Mesodermal cell (in vitro differentiated cells): Measurements from ENCODE around the gene IGSF21.

ENCODE experiments used
- H3K27ac ChIP-seq: 2 replicates; pipeline ENCODE4 v1.7.0; 2013; ENCODE audit warnings: mild to moderate bottlenecking, low read depth, low read length, moderate library complexity; ENCODE audit not compliant: severe bottlenecking
- H3K36me3 ChIP-seq: 2 replicates; pipeline ENCODE4 v1.7.1; 2013; ENCODE audit warnings: mild to moderate bottlenecking, low read length, moderate library complexity; ENCODE audit not compliant: control insufficient read depth, insufficient read depth
- H3K4me1 ChIP-seq: one replicate; pipeline ENCODE4 v1.7.1; 2013; ENCODE audit warnings: mild to moderate bottlenecking, low read length; ENCODE audit not compliant: insufficient read depth, control insufficient read depth, poor library complexity, severe bottlenecking
- H3K4me3 ChIP-seq: 2 replicates; pipeline ENCODE4 v1.7.0; 2013; ENCODE audit warnings: low read length, control low read depth, mild to moderate bottlenecking; ENCODE audit not compliant: insufficient read depth, poor library complexity, severe bottlenecking; ENCODE audit errors: extremely low read depth
- H3K9me3 ChIP-seq: 2 replicates; pipeline ENCODE4 v1.7.1; 2013; ENCODE audit warnings: mild to moderate bottlenecking, low read length, moderate library complexity; ENCODE audit not compliant: control insufficient read depth
- WGBS, 2 experiments: methylation state at CpG; one replicate each; pipeline ENCODE4 v1.1.5; 2013; ENCODE audit warnings: missing lambda C conversion rate in 2 of 2; ENCODE audit not compliant: insufficient coverage in 2 of 2; 5-methylcytosine and 5-hydroxymethylcytosine counted together

The IGSF21 gene

DNA sequence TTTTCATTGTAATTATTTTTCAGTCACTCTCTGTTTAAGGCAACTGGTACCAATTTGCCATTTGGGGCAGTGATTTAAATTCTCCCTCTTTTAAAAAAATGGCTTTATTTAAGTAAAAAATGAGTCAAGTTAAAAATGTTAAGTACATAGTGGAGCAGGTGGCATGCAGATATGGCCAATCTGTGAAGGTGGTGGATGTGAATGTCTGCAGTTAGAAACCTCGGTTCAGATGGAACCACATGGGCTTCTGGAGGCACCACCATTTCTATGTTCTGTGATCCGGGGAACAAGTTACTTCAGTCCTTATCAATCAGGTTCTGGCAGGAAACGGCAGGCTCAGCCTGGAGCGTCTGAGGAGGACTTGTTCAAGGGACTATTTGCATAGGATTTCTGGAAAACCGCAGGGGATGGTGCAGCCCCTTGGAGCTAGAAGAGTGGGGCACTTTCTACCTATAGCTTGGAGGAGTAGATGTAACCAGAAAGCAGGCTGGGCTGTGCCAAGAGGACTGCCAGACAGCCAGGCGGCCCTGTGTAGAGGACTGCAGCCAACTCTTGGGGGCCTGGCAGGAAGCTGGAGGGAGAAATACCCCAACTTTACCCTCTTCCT lies 12.3 kb downstream of the IGSF21 start:
- no peak overlapping the region for H3K27ac ChIP-seq
- H3K9me3 ChIP-seq = no peaks in the 10 kb centered on the region
- WGBS, 2 experiments = 71 to 83% methylated on average over 5 of the region's 6 CpGs
- no peak overlapping the region for H3K4me3 ChIP-seq
- peaks cover 4% of the 10 kb centered on the region for H3K4me1 ChIP-seq
- no peaks in the 10 kb centered on the region for H3K36me3 ChIP-seq

DNA sequence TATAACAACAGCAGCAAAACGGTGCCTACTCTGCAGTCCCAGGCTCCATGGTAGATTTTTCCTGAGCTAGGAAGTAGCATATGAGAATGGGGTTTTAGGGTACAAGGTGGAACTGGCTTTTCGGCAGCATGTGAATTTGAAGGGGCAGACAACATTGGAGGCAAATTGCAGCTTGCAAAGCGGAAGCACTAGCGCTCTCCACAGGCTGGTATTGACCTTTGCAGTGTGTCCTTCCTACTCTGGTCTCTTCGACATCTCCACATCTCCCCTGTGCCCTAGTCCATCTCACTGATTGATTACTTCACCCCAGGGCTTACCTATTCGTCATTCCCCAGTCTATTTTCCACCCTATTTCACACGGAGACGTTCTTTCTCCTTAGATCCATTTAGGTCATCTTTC lies 13.0 kb downstream of the IGSF21 start:
- H3K9me3 ChIP-seq = no peaks in the 10 kb centered on the region
- 85 to 89% methylated on average over 7 of the region's 8 CpGs for WGBS, 2 experiments

GRCh38 chr1:18121072-18121820 lies 13.6 kb downstream of the IGSF21 start:
- H3K36me3 ChIP-seq = no peaks in the 10 kb centered on the region
- no peak overlapping the region for H3K4me3 ChIP-seq
- 92 to 99% methylated on average over 3 to 7 of the region's 11 CpGs for WGBS, 2 experiments

More for the DNA sequence above, 13.0 kb downstream of the IGSF21 start:
- Histone ChIP-seq H3K27ac (no peak overlapping the region), H3K36me3 (no peaks in the 10 kb centered on the region), H3K4me3 (no peak overlapping the region), H3K4me1 (peaks cover 4% of the 10 kb centered on the region)

GRCh38 chr1:18123467-18123992 lies 15.9 kb downstream of the IGSF21 start:
- no peaks in the 10 kb centered on the region for H3K36me3 ChIP-seq
- H3K27ac ChIP-seq = no peak overlapping the region
- 61 to 82% methylated on average over 3 of the region's 3 CpGs for WGBS, 2 experiments
- H3K4me3 ChIP-seq = no peak overlapping the region
- H3K9me3 ChIP-seq = no peaks in the 10 kb centered on the region
- no peaks in the 10 kb centered on the region for H3K4me1 ChIP-seq

More at GRCh38 chr1:18121072-18121820, 13.6 kb downstream of the IGSF21 start:
- Histone ChIP-seq H3K4me1 (peaks cover 3% of the 10 kb centered on the region), H3K27ac (no peak overlapping the region), H3K9me3 (no peaks in the 10 kb centered on the region)

DNA sequence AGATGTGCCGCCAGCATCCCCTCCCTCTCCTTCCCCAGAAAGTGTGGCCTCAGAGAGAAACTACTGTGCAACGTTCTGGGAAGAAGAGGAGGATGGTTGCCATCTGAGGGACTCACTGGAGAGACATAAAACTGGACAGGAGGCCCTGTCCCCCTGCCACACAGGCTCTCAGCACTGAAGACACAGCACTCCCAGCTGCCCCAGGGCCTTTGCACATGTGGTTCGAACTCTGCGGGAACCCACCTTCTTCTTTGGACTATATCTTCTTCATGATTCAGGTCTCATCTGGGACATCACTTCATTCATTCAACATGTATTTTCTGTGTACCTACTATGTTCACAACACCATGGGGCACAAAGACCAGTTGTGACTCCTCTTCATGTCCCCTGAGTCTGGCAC lies 17.4 kb downstream of the IGSF21 start:
- H3K4me3 ChIP-seq = no peak overlapping the region
- no peaks in the 10 kb centered on the region for H3K9me3 ChIP-seq
- no peak overlapping the region for H3K27ac ChIP-seq
- H3K4me1 ChIP-seq = no peaks in the 10 kb centered on the region
- H3K36me3 ChIP-seq = no peaks in the 10 kb centered on the region
- WGBS, 2 experiments = 91 to 94% methylated on average over 2 of the region's 4 CpGs

DNA sequence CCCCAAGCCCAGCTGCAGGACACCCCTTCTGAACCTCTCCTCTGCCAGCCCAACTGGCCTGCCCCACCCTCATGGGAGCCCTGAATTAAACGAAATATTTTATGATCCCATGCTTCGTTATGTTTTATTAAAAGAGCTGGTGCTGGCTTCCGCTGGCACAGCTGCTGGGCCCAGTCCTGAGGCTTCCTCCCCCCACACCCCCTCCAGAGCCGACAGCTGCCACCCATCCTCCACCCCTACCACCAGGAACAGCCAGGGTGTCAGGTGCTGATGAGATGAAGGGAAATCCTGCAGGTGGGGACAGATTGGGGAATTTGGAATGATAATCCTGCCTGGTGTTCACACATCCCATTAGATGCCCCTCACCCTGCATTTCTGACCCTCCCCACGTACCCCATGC lies 19.0 kb downstream of the IGSF21 start:
- H3K4me1 ChIP-seq = no peaks in the 10 kb centered on the region
- WGBS, 2 experiments = 71 to 87% methylated on average over 1 to 4 of the region's 5 CpGs
- H3K4me3 ChIP-seq = no peak overlapping the region
- H3K36me3 ChIP-seq = no peaks in the 10 kb centered on the region
- H3K27ac ChIP-seq = no peak overlapping the region
- H3K9me3 ChIP-seq = no peaks in the 10 kb centered on the region

DNA sequence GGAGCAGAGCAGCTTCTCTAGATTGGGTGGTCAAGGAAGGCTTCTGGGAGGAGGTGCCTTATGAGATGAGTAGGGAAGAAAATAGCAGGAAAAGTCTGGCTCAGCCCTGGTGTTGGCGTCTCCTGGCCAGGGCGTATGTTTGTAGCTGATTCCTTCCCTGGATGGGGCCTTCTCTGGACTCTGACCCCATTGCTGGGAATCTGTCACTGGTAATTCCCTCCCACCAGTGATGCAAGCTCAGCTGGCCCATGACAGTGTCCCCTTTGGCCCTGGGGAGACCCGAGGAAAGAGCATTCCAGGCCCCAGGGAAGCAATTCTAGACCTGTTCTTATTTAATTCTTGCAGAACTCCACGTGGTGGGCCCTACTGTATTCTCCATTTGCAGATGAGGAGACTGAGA lies 20.7 kb downstream of the IGSF21 start:
- no peak overlapping the region for H3K27ac ChIP-seq
- no peaks in the 10 kb centered on the region for H3K9me3 ChIP-seq
- H3K36me3 ChIP-seq = no peaks in the 10 kb centered on the region
- peaks cover 7% of the 10 kb centered on the region for H3K4me1 ChIP-seq
- no peak overlapping the region for H3K4me3 ChIP-seq
- 44 to 64% methylated on average over 1 to 4 of the region's 4 CpGs for WGBS, 2 experiments

- H3K27ac ChIP-seq = no peak overlapping the region
- H3K36me3 ChIP-seq = no peaks in the 10 kb centered on the region
- peaks cover 21% of the 10 kb centered on the region for H3K4me1 ChIP-seq
- H3K4me3 ChIP-seq = no peak overlapping the region
- WGBS, 2 experiments = 86 to 89% methylated on average over 1 to 2 of the region's 3 CpGs
- H3K9me3 ChIP-seq = no peaks in the 10 kb centered on the region
Observed at GRCh38 chr1:18130356-18130755, 22.8 kb downstream of the IGSF21 start.

DNA sequence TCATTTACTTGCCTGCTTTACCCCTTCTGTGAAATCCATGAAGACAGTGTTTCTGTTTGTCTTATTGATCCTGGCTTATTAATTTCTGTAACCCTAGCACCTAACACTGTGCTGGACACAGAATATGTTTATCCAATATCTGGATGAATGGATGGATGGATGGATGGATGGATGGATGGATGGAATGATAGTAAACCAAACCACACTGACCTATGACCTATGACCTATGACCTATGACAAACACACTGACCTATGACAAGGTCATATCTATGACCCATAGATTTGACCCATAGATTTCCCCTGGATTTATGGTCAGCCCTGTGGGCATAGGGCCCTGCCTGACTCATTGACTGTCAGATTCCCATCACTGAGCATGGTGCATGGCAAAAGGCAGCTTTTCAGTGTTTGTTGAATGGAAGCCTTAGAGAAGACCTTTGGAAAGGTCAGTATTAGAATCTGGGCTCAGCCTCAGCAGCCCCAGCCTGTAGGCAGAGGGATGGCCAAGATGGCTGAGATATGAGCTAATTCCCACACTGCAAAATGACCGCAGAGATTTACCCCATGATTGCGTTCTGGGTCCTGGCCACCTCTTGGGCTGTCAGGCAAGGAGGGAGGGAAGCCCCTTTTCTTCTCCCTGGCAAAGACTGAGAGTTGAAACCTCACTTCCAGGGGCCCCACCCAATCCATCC lies 24.6 kb downstream of the IGSF21 start:
- no peaks in the 10 kb centered on the region for H3K36me3 ChIP-seq
- WGBS, 2 experiments = 90 to 100% methylated on average over 1 to 2 of the region's 2 CpGs
- peaks cover 21% of the 10 kb centered on the region for H3K4me1 ChIP-seq
- no peak overlapping the region for H3K4me3 ChIP-seq
- H3K27ac ChIP-seq = no peak overlapping the region
- H3K9me3 ChIP-seq = no peaks in the 10 kb centered on the region

GRCh38 chr1:18132711-18133541 lies 25.3 kb downstream of the IGSF21 start:
- Histone ChIP-seq H3K4me1 (peaks cover 21% of the 10 kb centered on the region), H3K27ac (no peak overlapping the region), H3K36me3 (no peaks in the 10 kb centered on the region), H3K4me3 (no peak overlapping the region), H3K9me3 (no peaks in the 10 kb centered on the region)
- WGBS, 2 experiments = 77 to 88% methylated on average over 11 to 13 of the region's 16 CpGs
